Body of pancreas (tissue), 4 donors: ENCODE data around the gene BACH2.

ENCODE experiments used
- CTCF ChIP-seq, 7 experiments: fragments of 450-650 bp in 4 of 7; fragments of 200-600 bp in 3 of 7; sonication (generic) in 3 of 7; IDR thresholded peaks; one replicate each; pipeline ENCODE4 v1.5.1; 2016 to 2019; ENCODE audit warnings: antibody characterized with exemption in 7 of 7
- POLR2A ChIP-seq, 3 donors: fragments of 450-650 bp; IDR thresholded peaks; one replicate each; pipeline ENCODE4 v1.6.1; 2016; ENCODE audit warnings: antibody characterized with exemption in 3 of 3, mild to moderate bottlenecking in 2 of 3

GRCh38 chr6:90062667-90063066 is 234.0 kb downstream of the BACH2 start:
- TF ChIP-seq POLR2A (IDR thresholded peaks at IDR 0.05): no peak
- TF ChIP-seq CTCF (IDR thresholded peaks at IDR 0.05): no peak
